Left renal cortex interstitium (tissue), 4 donors: ENCODE measurements around the gene TBATA. TPM values are rescaled to one million over a fixed set of nuclear protein-coding genes. Genes with fewer than 3 reads are reported as not detected.

Experiments used
- DNase-seq, 4 donors: peaks; one replicate each; pipeline ENCODE4 v3.0.0-alpha.2; 2013; ENCODE audit warnings: low read depth in 4 of 4, low spot score in 2 of 4, missing footprints in 1 of 4
- polyA plus RNA-seq, 4 donors: library from polyadenylated mRNA; unstranded; fragments of 120-200 nt; gene quantifications; one replicate each; pipeline ENCODE4 v1.2.1, GENCODE V29; 2013; ENCODE audit not compliant: insufficient read length in 4 of 4

The TBATA gene
- polyA plus RNA-seq, 4 donors = 0.30 TPM; not detected in 3

DNA sequence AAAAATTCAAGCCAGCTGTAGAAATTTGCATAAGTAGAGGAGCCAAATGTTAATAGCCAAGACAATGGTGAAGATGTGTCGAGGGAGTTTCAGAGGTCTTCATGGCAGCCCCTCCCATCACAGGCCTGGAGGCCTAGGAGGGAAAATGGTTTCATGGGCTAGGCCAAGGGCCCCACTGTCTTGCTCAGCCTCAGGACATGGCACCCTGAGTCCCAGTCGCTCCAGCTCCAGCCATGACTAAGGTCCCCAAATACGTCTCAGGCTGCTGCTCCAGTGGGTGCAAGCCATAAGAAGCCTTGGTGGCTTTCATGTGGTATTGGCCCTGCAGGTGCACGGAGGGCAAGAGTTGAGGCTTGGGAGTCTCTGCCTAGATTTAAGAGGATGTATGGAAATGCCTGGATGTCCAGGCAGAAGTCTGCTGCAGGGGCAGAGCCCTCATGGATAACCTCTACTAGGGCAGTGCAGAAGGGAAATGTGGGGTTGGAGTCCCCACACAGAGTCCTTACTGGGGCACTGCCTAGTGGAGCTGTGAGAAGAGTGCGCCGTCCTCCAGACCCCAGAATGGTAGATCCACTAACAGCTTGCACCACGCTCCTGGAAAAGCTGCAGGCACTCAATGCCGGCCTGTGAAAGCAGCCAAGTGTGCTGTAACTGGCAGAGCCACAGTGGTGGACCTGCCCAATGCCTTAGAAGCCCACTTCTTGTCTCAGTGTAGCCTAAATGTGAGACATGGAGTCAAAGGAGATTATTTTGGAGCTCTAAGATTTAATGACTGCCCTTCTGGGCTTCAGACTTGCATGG, 19.2 kb downstream of the TBATA start:
- DNase-seq = no peak

DNA sequence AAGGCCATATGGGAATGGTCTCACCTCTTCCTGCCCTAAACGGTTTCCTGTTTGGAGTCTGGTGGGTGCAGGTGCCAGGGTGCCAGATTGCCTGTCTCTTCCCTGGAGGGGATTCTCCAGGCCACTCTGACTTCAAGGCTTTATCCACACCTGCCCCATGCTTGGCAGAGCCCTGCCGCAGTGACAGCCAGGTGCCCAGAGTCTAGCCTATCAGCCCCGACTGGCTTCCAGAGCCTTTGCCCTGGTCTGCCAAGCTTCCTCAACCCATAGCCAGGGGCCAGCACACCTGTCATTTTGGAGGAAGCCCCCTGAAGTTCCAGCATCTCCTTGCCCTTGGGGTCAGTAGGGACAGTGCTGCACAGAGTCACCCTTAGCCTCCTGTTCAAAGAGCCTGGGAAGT, 21.6 kb downstream of the TBATA start:
- no peak for DNase-seq

DNA sequence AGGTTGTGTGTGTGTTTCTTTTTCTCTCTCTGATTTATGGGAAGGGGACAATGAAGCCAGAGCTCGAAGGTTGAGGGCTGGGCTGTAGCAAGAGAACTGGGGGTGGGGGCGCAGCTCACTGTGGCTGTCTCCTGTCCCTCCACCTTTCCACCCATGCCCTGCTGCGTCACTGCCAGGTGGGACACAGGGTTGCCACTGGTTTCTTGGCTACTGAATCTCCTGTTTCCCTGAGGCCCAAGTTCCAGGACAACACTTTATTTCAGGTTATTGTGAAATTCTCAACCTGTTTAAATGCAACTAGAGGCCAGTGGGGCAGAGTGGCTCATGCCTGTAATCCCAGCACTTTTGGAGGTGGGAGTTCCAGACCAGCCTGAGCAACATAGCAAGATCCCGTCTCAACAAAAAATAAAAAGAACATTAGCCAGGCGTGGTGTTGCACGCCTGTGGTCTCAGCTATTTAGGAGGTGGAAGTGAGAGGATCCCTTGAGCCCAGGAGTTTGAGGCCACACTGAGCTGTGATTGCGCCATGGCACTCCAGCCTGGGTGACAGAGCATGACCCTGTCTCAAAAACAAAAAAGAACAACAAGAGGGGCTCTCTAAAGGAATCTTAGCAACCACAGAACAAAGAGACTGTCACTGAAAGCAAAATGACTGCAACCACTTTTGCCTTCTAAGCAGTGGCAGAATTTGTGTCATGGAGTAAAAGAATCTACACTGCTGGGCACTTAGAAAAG, 22.6 kb downstream of the TBATA start:
- DNase-seq = no peak

DNA sequence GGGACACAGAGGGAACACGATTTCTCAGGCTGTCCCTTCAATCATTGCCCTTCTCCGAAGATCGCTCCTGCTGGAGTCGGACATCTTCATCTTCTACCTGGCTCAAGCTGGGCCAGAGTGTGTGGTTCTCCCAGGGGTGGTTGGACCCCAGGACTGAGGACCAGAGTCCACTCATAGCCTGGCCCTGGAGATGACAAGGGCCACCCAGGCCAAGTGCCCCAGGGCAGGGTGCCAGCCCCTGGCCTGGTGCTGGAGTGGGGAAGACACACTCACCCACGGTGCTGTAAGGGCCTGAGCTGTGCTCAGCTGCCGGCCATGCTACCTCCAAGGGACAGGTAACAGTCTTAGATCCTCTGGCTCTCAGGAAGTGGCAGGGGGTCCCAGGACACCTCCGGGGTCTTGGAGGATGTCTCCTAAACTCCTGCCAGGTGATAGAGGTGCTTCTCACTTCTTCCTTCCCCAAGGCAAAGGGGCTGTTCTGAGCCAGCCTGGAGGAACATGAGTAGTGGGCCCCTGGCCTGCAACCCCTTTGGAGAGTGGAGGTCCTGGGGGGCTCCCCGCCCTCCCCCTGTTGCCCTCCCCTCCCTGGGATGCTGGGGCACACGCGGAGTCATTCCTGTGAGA, 23.3 kb downstream of the TBATA start:
- DNase-seq = no peak

DNA sequence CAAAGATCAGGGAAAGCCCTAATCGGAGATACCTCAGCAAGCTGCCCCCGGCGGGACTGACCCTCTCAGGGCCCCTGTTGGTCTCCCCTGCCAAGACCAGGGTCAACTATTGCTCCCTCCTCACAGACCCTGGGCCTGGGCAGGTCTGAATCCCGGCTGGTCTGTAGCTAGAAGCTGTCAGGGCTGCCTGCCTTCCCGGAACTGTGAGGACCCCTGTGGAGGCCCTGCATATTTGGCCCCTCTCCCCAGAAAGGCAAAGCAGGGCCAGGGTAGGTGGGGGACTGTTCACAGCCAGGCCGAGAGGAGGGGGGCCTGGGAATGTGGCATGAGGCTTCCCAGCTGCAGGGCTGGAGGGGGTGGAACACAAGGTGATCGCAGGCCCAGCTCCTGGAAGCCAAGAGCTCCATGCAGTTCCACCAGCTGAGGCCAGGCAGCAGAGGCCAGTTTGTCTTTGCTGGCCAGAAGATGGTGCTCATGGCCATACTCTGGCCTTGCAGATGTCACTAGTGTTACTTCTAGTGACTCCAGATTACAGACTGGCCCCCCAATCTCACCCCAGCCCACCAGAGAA, 24.1 kb downstream of the TBATA start:
- DNase-seq = peak in 1 of 4 donors; percentile 26

DNA sequence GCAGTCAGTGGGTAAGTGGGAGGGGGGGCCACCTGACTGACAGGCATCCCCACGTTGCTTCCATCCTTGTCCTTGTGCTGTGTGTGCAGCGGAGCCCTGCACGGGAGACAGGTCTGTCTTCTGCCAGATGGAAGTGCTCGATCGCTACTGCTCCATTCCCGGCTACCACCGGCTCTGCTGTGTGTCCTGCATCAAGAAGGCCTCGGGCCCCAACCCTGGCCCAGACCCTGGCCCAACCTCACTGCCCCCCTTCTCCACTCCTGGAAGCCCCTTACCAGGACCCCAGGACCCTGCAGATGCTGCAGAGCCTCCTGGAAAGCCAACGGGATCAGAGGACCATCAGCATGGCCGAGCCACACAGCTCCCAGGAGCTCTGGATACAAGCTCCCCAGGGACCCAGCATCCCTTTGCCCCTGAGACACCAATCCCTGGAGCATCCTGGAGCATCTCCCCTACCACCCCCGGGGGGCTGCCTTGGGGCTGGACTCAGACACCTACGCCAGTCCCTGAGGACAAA, 24.8 kb downstream of the TBATA start:
- no peak for DNase-seq

DNA sequence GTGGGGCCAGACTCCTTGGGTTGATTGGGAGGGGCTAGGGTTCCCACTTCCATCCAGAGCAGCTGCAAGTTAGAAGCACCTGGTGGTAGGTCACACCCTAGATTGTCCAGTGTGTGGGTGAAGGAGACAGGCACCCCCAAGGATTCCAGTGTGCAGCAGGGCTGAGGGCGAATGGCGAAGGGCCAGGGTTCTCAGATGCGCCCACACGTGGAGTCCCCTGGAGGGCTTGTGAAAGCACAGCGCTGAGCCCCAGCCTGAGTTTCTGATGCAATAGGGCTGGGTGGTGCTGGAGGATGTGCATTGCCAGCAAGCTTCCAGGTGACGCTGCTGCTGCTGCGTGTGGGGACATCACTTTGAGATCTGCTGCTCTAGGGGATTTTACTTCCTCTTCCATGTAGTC, 25.4 kb downstream of the TBATA start:
- DNase-seq = no peak

DNA sequence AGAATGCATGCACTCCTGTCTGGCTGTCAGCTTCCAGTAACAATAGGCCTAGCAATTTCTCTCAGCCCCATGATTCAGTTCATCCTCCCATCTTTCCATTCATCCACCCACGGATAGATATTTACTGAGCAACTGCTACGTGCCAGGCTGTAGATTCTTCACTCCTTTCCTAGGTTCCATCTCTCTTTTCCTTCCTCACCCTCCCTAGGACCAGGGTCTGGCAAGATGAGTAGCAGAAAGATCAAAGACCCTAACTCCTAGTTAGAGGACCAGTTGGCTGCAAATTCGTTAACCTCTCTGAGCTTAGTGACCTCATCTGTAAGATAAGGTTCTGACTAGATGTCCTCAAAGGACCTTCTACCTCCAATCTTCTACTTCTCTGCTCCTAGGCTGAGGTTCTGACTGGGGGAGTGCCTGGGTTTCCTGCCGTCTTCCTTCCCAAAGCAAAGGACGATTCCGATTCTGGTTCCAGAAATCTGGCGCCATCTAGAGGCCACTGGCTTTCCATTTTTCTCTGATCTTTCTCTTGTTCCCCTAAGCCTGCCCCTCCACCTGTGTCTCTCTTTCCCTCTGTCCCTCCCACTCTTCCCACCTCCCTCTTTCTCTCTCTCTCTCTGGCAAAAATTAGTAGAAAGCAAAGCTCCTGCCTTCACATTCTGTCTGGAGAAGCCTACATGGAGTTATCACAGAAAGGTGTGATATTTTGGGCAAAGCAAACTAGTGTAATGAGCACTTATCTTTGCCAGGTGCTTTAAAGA, 26.2 kb downstream of the TBATA start:
- DNase-seq = peak in 3 of 4 donors; percentile 54 to 81 (median 59)

DNA sequence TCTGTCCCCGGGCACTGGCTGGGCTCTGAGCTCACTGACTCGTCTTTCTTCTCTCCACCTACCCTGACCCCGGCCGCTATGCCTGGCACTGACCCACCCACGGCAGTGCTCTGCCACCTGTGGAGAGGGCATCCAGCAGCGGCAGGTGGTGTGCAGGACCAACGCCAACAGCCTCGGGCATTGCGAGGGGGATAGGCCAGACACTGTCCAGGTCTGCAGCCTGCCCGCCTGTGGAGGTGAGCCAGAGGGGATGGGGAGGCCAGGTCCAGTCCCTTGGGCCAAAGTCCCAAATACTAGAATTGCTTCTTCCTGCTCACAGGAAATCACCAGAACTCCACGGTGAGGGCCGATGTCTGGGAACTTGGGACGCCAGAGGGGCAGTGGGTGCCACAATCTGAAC, 27.3 kb downstream of the TBATA start:
- no peak for DNase-seq

DNA sequence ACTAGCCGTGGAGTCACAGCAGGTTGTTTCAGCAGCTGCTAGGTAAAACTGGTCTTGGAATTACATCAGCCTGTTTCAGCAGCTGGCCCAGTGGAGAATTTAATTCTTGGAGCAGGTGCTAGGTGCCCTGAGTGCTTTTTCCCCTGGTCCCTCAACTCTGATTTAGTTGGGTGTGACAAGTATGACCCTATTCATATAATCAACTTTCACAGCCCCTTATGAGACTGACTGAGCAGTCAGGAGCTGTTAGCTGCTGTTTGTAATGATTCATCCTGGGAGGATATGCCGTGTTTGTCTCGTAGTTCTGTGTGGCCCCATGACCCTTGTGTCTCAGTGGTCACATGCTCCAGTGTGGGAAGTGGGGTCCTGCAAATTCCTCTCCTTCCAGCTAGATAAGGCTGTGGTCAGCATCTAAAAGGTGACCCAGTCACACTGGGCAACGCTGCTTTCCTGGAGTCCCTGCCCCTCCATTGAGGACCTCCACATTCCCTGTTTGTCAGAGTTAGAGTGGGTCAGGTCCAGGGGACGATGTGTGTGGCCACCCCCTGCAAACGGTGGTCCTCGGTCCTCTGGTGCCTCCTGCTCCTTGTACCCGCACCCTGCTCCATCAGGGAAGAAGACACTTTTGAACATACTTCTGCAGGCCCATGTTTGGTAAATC, 28.3 kb downstream of the TBATA start:
- DNase-seq = no peak

DNA sequence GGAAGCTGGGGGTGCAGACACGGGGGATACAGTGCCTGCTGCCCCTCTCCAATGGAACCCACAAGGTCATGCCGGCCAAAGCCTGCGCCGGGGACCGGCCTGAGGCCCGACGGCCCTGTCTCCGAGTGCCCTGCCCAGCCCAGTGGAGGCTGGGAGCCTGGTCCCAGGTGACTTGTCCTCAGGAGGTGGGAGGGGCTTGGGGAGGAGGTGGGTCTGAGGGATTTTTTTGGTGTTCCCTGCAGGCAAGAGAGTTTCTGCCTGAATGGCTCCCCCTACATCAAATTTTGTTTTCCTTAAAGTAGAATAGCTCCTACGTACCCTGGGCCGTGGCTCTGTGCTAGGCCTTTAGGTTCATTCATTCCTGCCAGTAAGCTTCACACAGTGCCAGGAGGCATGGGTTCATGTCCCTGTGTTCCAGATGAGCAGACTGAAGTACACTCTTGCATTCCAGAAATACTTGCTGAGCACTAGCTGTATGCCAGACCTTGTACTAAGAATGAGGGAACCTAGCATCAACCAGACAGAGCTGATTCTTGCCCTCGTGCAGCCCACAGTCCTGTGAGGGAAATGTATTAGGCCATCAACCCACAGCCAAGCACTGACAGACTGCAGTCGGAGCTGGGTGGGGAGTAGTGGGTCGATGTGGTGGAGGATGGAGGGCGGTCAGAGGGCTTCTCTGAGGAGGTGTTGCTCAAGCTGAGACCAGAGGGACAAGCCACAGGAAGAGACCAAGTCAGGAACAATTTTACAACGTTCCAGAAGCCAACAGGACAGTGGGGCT, 31.1 kb downstream of the TBATA start:
- no peak for DNase-seq

DNA sequence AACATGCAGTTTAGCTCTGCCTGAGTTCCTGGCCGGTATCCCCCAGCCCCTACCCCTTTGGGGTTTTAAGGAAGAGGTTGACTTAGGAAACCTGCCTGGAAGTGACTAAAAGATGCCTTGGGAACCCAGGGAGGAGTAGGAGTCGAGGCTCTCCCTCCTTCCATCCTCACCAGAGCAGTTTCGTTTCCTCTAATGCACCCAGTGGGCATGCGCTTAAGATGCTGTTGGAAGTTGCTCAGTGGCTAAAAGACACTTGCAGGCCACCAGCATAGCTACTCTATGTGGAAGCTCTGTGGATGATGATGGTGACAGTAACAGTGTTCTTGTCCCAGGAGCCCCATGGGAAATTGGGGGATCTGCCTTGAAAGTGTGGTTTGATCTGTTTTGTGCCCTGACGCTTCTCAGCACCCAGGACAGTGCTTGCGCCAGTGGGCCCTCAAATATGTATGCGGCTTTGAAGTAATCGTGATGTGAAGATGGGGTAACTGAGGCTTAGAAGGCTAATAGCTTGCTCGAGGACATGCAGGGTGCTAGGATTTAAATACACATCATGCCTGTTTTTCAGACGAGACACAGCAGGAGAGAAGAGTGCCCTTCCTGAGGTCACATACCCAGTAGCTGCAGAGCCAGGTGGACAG, 32.0 kb downstream of the TBATA start:
- DNase-seq = no peak

DNA sequence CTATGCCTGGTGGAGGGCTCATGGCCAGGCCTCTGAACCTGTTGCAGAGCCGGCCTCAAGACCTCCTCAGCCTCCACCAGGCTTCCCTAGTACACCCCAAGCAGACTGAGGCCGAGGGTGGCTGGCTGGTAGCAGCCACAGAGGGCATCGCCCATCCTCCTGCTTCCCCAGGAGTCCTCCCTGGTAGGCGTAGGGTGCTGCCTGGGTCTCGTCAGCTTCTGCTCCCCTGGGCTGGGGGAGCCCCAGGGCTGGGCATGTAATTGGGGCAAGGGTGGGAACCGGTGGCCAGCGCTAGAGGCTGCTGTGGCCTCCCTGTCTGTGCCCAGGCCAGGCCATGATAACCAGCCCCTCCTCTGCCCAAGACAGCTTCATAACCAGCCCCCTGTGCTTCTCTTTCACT, 32.6 kb downstream of the TBATA start:
- no peak for DNase-seq

DNA sequence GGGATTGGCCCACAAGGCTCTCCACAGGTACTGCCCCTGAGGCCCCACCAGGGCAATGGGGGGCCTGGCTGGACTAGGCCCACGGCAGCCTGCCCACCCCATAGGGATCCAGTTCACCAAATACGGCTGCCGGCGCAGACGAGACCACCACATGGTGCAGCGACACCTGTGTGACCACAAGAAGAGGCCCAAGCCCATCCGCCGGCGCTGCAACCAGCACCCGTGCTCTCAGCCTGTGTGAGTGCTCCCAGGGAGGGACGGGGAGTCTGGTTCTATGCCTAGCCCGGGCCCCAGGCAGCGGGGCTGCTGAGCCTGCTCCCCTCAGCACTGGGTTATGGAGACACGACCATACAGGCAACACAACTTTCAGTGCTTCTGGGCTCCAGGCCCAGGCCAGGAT, 33.2 kb downstream of the TBATA start:
- no peak for DNase-seq

DNA sequence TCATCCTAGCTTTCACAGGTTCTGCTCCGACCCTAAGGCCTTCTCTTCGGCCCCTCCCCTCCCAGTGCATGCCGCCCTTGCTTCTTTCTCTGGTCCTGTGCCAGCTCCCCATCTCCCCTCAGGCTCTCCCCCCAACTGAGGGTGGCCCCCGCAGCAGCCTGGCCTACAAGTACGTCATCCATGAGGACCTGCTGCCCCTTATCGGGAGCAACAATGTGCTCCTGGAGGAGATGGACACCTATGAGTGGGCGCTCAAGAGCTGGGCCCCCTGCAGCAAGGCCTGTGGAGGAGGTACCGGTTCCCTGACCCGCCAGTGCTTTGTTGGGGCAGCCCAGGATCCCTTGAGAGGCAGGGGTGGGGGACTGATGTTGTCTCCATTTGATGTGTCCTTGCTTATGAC, 33.8 kb downstream of the TBATA start:
- DNase-seq = no peak

DNA sequence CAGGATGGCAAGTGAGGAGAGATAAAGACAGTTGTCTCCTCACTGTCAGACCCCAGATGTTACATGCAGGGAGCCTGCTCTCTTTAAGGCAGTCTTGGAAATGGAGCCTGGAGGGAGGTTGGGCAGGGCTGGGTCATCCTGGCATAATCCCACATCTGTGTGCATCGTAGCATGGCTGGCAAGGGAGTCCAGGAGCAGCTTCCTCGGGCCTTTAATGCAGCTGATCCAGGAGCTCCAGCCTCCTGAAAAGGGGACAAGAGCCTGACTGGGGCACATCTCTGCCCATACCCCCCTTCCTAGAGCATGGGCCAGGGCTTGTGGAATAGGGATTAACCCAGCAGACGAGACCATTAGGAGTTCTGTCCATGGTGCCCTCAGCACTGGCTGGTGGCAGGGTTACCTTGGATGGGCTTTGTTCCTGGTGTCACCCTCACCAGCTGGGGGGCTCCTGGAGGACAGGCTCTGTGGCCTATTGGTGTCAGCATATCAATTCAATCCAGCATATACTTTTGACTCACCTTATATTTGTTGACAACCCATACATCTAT, 34.9 kb downstream of the TBATA start:
- DNase-seq = no peak

DNA sequence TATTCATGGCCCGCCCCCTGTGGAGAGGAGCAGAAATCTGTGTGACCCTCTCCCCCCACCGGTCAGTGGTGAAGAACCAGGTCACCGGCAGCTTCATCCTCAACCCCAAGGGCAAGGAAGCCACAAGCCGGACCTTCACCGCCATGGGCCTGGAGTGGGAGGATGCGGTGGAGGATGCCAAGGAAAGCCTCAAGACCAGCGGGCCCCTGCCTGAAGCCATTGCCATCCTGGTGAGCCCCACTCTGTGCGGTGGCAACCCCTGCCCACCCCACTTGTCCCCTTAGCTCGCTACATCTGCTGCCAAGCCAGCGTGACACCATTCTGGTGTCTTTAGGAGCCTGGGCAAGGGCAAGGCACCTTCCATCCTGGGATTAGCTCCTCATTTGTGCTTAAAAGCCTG, 35.4 kb downstream of the TBATA start:
- DNase-seq = no peak

DNA sequence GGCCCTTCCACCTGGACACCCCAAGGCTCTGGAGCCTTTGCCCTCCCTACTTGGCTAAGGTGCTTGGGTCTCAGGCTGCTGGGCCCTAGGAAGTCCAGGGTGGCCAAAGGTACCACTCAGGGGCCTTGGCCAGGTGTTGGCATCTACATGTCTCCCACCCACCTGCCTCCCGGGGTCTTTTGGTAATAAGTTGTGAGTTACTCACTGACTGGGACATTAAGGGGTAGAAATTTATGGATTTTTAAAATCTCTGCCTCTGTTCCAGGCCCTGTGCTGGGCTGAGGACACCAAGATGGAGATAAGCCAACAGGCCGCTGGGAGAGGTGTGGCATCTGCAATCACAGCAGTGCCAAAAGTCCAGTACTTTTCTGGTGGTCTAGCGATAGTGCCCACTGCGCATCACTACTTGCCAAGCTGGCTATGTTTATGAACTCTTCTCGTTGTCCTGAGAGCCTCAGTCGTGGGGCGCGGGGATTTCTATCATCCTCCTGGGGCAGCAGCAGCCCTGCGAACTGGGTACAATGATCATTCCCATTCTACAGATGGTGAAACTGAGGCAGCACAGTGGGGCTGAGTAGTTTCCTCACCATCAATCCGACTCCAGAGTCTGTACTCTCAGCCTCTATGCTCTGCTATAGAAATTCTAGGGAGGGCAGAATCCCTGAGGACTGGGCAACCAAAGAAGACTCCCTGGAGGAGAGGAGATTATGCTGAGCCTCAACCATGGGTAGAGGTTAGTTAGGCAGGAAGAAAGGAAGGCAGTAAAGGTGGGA, 36.2 kb downstream of the TBATA start:
- no peak for DNase-seq
